ENCODE data around the gene GDPGP1.
"Not testable (repeated sequence)": the region's sequence is repeated elsewhere in the genome, so short reads cannot be mapped to it uniquely, and the experiment has no call there.

The GDPGP1 gene

DNA sequence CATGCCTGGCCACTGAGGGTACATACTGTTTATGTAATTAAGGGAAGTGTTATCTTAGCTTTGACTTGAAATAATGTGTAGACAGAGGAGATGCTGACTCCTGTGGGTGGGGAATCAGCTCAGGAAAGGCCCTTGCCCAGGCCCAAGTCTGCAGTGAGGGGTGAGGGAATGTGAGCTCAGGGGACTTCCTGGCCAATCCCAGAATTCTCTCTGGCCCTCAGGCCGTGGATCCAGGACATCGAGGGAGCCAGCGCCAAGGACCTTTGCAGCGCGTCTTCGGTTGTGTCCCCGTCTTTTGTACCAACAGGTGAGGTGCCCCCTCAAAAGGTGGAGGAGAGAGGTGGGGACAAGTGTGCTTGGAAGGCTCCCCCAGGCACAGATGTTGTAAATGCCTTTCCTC lies 6.7 kb upstream of the GDPGP1 start:
- no peak for DNase-seq

DNA sequence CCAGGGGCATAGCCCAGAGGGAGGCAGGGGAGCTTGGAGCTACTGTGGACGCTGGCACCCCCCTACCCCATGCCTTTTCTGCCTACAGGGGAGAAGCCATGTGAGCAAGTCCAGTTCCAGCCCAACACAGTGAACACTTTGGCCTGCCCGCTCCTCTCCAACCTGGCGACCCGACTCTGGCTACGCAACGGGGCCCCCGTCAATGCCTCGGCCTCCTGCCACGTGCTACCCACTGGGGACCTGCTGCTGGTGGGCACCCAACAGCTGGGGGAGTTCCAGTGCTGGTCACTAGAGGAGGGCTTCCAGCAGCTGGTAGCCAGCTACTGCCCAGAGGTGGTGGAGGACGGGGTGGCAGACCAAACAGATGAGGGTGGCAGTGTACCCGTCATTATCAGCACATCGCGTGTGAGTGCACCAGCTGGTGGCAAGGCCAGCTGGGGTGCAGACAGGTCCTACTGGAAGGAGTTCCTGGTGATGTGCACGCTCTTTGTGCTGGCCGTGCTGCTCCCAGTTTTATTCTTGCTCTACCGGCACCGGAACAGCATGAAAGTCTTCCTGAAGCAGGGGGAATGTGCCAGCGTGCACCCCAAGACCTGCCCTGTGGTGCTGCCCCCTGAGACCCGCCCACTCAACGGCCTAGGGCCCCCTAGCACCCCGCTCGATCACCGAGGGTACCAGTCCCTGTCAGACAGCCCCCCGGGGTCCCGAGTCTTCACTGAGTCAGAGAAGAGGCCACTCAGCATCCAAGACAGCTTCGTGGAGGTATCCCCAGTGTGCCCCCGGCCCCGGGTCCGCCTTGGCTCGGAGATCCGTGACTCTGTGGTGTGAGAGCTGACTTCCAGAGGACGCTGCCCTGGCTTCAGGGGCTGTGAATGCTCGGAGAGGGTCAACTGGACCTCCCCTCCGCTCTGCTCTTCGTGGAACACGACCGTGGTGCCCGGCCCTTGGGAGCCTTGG lies 5.9 kb upstream of the GDPGP1 start:
- no peak for DNase-seq

DNA sequence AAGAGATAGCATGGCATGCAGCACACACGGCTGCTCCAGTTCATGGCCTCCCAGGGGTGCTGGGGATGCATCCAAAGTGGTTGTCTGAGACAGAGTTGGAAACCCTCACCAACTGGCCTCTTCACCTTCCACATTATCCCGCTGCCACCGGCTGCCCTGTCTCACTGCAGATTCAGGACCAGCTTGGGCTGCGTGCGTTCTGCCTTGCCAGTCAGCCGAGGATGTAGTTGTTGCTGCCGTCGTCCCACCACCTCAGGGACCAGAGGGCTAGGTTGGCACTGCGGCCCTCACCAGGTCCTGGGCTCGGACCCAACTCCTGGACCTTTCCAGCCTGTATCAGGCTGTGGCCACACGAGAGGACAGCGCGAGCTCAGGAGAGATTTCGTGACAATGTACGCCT lies 5.0 kb upstream of the GDPGP1 start:
- no peak for DNase-seq

DNA sequence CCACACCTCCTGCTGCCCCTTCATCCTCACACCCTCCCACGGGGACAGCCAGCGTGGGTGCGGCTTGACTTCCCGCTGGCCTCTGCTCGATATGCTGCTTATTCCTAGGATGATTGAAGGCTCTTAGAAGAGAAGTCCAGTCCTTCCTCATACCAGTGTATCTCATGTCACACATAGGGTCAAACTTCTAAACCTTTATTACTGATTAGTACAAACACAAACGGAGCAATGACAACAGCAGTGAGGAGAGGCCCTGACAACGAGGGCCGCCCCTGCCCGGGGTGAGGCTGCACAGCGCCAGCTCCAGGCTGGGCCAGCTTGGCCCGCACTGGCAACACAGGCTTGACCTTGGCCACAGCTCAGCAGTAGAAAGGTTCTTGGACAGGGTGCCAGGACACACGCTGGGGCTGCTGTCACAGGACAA lies 3.9 kb upstream of the GDPGP1 start:
- DNase-seq: no peak

DNA sequence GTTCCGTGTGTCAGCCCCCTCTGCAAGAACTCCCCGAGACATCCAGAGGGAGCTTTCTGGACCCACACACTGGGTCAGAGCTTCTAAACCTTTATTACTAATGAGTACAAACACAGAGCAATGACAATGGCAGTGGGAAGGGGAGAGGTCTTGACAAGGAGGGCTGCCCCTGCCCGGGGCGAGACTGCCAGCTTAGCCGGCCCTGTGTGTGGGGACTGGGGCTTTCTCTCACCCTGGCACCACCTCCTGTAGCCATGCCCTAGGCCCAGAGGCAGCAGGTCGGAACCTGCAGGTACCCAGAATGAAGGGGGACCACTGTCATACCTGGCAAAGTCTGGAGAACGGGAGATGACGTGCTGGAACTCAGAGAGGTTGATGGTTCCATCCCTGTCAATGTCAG lies 3.4 kb upstream of the GDPGP1 start:
- DNase-seq: no peak

DNA sequence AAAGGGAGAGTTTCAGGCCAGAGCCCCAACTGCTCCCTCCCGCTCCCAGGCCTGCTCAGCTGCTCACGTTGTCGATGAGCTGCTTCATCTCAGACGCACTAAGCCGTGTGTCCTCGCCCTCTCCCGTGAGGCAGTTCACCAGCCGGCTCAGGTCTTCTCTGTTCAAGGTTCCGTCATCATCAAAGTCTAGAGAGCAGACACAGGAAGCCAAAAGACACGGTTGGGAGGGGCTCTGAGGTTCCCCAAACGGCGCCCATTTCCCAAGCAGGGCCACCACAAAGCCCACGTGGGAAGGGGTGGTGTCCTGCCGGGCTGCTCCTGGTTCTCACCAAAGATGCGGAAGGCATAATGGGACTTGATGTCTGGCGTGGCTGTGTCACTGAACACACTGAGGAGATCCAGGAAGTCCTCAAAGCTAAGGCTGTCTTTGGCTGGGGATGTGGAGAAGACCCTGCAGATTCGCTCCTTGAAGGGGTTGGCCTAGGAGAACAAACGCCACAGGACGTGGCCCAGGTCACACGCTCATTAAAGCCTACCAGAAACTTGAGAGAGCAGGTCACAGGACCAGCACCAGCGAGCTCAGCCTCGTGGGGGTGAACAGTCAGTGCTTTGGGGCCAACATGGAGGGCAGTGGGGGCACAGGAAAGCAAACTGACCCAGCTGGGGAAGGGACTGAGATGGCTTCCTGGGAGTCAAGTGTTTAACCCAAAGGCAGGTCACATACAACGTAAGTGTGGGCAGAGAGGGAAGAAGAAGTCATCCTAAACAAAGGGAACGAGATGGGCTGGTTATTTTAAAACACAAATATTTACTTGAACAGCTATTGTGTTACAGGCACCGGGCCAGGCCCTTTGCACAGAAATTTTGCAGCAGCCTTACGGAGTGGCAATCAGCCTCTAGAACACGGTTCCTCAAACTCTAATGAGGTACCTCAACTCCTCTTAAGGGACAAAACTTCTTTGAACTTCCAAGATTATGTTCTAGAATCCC lies 2.7 kb upstream of the GDPGP1 start:
- DNase-seq: no peak

DNA sequence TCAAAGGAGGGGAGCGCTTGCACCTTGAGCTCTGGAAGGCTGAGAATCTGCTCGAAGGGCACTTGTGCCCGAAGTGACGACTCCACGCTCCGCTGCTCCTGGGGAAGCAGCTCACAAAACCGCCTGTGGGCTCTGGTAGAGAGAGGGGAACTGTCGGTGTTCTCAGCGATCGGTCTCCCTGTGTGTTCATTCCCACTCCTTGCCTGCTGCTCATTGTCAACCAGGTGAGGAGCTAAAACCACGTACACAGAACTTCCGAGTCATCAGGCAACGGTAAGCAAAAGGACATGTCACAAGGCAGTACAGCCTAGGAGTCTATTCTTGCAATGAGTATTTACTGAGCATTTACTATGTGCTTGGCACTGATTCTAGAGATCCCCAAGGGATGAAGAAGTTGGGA lies 1.8 kb upstream of the GDPGP1 start:
- DNase-seq: no peak

DNA sequence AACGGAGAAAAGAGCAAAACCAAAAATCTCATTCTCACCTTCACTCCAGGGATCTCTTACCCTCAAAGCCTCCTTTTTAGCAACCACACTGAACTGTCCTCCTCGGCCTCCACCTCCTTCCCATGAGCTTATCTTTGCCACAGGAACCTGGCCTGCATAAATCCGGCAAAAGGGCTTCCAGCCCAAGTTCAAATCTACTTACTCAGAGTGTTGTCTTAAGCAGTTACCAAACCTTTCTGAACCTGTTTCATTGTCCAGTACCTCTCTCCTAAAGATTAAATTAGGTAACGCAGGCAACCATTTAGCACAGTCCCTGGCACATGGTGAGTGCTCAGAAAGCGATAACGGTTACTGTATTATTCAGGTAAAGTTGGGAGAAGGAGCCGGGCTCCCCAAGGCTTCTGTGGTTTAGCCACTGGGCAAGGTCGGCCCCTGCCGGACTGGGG lies 1.0 kb upstream of the GDPGP1 start:
- DNase-seq: peak; percentile 32

DNA sequence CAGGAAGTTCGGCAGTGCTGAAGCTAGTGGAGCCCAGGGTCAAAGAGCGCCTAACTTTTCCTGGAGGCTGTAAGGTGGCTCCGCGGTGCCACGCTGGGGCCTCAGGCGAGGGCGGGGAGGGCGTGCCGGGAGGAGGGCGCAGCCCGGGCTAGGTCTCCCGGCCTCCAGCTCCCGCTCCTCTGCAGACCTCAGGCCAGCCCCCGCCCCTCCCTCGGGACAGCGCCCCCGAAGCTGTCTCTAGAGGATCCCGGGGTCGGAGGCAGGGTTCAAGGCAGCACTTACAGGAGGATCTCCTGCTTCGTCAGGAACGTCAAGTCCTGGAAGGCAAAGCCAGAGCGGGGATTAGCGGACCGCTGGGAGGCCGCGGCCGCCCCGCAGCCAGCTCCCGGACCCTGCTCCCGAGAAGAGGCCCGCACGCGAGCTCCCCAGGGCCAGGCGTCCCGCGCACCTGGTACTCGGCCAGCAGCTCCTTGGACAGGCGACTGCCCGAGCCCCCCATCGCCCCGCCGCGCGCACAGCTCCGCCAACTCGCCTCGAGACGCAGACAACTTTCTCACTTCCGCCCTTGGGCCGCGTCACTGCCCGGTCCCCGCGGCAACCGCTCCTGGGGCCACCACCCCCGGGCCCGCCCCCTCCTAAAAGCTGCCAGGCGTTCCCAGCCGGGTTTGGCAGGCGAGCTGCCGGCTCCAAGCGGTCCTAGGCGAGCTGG lies 468 bp upstream of the GDPGP1 start, which contains the start of gene CIB1:
Gene CIB1, minus strand, starts transcription at position 555 of the 709 bp plus-strand sequence. Its CDS starts 56 bp downstream, at position 499.
- DNase-seq: peak; percentile 91

DNA sequence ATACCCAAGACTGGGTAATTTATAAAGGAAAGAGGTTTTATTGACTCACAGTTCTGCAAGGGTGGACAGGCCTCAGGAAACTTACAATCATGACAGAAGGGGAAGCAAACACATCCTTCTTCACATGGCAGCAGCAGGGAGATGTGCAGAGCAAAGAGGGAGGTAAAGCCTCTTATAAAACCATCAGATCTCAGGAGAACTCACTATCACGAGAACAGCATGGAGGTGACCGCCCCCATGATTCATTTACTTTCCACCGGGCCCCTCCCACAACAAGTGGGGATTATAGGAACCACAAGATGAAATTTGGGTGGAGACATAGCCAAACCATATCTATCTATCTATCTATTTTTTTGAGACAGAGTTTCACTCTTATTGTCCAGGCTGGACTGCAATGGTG lies 5.4 kb downstream of the GDPGP1 start:
- DNase-seq: no peak

DNA sequence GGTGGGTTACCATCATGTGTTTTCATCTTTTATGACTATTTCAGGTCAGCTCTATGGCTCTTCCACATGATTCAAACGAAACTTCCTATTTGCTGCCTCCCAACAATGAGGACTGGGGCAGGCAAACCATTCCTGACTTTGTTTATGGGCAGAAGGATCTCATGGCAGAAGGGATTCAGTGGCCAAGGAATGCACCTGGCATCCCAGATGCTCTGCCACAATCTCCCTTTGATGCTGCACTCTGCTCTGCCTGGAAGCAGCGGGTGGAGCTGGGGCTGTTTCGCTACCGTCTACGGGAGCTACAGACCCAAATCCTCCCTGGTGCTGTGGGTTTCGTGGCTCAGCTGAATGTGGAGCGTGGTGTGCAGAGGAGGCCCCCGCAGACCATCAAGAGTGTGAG lies 6.8 kb downstream of the GDPGP1 start:
- no peak for DNase-seq

DNA sequence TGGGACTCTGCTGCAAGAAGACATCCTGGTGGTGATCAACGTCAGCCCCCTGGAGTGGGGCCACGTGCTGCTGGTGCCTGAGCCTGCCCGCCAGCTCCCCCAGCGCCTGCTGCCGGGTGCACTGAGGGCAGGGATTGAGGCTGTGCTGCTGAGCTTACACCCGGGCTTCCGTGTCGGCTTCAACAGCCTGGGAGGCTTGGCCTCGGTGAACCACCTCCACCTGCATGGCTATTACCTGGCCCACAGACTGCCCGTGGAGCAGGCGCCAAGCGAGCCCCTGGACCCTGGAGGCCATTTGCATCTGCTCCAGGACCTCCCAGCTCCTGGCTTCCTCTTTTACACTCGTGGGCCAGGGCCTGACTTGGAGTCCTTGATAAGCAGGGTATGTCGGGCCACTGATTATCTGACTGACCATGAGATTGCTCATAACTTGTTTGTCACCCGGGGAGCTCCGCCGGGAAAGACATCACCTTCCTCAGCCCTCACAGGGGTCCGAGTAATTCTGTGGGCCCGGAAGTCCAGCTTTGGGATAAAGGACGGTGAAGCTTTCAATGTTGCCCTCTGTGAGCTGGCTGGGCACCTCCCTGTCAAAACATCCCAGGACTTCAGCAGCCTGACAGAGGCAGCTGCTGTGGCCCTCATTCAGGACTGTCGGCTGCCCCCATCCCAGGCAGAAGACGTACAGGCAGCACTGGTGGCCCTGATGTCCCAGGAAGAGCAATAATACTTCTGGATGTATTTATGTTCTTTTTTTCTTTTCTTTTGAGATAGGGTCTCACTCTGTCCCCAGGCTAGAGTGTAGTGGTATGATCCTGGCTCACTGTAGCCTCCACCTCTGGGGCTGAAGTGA lies 7.6 kb downstream of the GDPGP1 start:
- no peak for DNase-seq

DNA sequence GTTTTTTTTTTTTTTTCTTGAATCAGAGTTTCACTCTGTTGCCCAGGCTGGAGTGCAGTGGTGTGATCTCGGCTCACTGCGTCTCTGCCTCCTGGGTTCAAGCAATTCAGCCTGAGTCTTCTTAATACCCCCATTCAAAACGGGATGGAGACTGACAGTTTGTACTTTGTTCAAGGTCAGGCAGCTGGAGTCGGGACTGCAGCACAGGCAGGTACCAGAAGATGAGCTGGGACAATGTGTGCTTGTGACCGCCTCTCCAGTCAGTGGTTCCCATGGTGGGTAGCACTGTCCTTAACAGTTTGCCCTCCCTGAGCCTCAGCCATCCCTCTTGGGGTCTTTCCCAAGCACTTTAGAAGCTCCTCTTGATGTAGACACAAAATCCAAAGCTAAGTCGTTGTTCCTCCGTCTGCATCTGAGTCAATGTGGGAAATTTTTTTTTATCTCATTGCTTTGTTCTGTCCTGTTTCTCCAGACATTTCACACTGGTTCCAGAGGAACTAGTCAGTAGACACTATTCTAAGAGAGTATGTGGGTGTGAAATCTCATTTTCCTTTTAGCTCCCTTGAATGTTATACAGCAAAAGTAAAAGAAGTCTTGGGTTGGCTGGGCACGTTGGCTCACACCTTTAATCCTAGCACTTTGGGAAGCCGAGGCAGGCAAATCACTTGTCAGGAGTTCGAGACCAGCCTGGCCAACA lies 10.1 kb downstream of the GDPGP1 start:
- no peak for DNase-seq

DNA sequence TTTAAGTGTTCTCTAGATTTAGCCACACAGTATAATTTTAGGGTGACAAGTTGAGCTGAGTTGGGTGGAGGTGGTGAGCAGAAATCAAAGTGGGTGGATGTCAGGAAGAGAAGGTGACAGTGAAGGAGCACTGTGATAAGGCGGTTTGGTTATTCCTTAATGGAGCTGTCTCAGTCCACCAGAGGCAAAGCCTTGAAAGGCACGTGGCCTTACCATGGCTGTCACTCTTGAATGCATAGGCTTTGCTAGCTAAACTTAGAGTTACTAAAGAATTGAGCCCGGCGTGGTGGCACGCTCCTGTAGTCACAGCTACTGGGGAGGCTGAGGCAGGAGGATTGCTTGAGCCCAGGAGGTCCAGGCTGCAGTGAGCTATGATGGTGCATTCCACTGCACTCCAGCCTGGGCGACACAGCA lies 14.8 kb downstream of the GDPGP1 start:
- DNase-seq: no peak

DNA sequence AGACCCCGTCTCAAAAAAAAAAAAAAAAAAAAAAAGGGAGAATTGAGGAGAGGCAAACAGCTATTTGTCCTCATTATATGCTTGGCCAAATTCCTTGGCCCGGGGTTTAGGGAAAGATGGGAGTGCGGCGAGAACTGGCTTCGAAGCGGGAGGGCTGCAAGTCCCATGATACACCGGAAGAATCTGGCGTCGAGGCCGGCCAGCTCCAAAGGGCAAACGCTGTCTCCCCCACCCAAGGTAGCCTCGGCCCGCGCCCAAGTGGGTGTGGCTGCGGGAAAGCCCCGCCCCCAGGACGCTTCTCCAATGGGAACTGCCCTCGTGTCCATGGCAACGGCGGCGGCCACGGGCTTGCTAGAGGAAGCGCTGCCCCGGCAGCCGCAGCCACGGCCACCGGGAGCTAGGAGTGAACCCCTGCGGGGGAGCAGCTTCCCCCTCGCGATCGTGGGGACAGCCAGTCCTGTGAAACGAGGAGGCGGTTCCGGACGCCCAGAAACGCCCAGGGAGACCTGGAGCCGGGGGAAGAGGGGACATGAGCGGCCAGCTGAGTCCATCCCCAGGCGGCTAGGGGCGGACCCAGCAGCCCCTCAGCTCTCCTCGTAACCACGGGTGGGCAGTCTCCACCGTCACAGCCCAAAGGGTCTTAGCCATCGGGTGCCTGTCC lies 15.3 kb downstream of the GDPGP1 start, which contains the start of gene TTLL13:
Gene TTLL13, plus strand, starts transcription at position 354 of the 661 bp plus-strand sequence. CDS start 1,075 bp downstream, outside the sequence.
- DNase-seq: peak; percentile 28

DNA sequence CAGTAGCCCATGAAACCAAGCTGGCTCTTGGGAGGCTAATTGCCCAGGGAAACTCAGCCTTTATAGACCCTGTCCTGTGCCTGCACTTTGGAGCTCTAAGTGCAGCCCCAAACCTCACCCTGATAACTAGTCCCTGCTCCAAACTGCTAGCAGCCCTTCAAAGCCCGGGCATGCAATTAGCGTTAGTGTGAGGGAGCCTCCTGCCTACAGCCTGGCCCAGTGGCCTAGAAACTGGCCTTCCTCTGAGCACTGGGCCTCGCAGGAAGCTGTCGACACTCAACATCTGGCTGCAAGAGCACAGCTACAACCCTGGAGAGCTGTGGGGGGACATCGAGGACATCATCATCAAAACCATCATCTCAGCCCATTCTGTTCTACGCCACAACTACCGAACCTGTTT lies 23.8 kb downstream of the GDPGP1 start:
- DNase-seq: no peak

DNA sequence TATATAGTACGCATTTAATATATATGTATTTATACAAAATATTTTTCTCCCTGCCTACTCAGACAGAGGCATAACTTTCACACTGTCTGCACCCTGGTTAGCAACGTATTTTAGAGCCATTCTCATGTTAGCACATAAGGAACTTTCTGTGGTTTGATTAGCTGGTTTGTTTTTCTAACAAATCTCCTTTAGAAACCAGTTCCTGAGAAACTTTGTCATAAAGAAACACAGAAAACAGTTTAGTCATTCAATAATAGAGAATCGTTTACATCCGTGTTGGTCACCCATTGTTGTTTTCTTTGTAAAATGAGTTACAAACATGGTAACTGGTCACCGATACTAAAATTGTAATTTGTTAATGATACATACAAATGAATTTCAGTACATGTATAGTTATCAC lies 25.5 kb downstream of the GDPGP1 start:
- no peak for DNase-seq

DNA sequence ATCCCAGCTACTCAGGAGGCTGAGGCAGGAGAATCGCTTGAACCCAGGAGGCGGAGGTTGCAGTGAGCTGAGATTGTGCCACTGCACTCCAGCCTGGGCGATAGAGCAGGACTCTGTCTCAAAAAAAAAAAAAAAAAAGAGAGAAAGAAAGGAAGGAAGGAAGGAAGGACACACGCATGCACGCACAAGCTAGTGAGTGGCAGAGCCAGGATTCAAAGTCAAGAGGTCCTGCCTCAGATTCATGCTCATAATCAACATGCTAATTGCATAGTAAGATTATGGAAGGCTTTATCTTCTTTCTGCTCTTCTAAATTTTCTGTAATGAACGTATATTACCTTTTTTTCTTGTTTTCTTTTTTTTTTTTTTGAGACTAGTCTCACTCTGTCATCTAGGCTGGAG lies 26.7 kb downstream of the GDPGP1 start:
- not testable (repeated sequence) for DNase-seq

DNA sequence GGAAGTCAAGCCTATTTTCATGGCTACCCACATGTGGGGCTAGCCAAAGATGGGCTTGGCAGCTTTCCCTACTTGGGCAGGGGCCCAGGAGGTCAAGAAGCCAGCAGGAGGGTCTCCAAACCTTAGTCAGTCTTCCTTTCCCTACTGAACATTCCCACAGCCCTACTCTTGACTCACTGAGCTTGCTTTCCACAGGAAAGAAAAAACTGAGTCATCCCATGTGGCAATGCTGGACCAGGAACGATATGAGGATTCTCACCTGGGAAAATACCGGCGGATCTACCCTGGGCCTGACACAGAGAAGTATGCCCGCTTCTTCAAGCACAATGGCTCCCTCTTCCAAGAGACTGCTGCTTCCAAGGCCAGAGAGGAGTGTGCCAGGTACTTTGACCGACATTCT lies 27.8 kb downstream of the GDPGP1 start:
- no peak for DNase-seq

DNA sequence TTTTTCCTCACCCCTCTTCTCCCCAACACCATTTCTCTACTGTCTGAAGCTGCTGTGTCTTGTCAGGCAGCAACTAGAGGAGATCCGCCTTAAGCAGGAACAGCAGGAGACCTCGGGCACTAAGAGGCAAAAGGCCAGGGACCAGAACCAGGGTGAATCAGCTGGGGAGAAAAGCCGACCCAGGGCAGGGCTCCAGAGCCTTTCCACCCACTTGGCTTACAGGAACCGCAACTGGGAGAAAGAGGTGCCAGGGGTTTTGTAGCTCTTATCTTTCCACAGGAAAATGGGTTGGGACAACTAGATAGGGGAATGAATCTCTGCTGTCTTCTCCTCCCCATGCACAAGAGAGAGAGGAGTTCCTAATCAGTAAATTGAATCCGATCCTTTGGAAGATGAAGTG lies 28.4 kb downstream of the GDPGP1 start:
- no peak for DNase-seq
